Embryonic facial prominence (tissue), 1 donor: ENCODE data around the gene TSPAN11.
A peak's percentile ranks its signal among the peaks of the same experiment; 100 is the strongest.
"Not testable (repeated sequence)": the region's sequence is repeated elsewhere in the genome, so short reads cannot be mapped to it uniquely, and the experiment has no call there.

Experiments
- DNase-seq: peaks from one replicate; pipeline ENCODE4 v3.0.0-alpha.2; 2016; ENCODE audit errors: extremely low spot score

The TSPAN11 gene, protein sequence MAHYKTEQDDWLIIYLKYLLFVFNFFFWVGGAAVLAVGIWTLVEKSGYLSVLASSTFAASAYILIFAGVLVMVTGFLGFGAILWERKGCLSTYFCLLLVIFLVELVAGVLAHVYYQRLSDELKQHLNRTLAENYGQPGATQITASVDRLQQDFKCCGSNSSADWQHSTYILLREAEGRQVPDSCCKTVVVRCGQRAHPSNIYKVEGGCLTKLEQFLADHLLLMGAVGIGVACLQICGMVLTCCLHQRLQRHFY

GRCh38 chr12:30926243-30927221 is at the start of gene TSPAN11:
Gene TSPAN11, plus strand, starts transcription at chr12:30926748. Its CDS starts 27,244 bp downstream, at chr12:30953992.
- peak; percentile 42 for DNase-seq

GRCh38 chr12:30877105-30877875 is 49.3 kb upstream of the TSPAN11 start:
- DNase-seq = no peak

DNA sequence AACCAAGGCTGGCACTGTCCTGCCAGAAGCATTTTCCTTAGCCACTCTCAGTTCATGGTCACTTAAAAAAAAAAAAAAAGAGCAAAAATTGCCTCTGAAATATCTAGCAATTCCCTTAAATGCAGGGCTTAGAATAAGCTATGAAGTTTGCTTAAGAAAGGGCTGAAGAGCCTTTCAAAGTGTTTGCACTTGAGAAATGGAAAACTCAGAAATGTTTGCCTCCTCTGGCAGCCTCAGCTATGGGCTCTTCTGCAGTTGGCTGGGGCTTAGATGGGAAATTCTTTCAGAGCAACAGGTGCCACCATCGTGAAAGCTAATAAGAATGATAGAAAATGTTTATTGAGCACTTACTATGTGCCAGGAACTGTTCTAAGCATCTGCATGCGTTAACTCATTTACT is 48.5 kb upstream of the TSPAN11 start:
- DNase-seq = no peak

- no peak for DNase-seq
Measured at GRCh38 chr12:30880061-30880460, 46.5 kb upstream of the TSPAN11 start.

DNA sequence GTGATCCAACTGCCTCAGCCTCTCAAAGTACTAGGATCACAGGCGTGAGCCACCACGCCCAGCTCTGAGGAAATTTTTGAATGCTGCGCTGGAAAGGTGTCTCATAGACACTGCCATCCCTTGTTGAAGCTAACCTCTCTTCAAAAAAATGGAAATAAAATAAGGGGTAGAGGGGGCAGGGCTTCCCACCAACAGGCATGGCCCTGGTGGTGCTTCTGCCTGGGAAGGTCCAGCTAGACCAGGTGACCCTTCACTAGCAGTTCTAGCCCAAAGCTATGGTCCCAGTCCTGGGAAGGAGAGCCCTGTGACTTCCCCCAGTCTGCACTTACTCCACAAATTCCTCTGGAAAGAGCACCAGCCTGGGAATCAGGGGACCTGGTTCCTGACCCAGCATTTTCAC is 45.7 kb upstream of the TSPAN11 start:
- DNase-seq = no peak

- DNase-seq = no peak
Measured at GRCh38 chr12:30882706-30883105, 43.8 kb upstream of the TSPAN11 start.

DNA sequence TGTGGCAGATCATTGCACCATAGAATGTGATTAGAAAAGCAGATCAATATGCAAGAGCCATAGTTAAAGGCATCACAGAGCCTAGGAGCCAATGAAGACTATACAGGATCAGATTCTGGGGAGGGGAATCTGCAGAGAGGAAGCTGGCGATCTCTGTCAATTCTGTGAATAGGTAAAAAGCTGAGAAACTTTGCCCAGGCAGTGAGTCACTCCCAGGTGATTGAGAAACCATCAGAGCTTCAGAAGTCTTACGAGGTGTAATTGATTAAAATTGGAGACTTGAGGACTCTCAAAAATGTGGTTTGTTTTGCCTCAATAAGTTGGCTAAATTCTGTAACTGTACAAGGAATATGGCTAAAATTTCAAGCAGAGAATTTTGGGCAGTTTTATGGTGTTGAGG is 41.7 kb upstream of the TSPAN11 start:
- DNase-seq = no peak

DNA sequence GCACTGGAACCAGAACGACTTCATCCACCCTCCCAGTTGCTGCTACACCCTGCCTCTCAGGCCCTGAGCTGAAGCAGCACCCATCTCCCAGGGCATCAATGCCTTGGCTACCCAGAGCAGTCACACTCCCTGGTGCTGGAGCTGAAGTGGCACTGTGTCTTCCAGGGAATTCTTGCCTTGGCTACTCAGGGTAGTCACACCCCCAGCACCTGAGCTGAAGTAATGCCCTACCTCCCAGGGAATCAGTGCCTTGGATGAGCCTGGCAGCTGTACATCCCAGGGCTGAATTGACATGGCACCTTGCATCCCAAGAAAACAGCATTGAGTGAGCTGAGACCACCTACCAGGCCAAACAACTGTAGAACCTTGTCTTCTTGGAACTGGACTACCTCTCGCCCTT is 41.2 kb upstream of the TSPAN11 start:
- no peak for DNase-seq

- DNase-seq = no peak
Measured at GRCh38 chr12:30887226-30887625, 39.3 kb upstream of the TSPAN11 start.

GRCh38 chr12:30888241-30888640 is 38.3 kb upstream of the TSPAN11 start:
- no peak for DNase-seq

- not testable (repeated sequence) for DNase-seq
Measured at GRCh38 chr12:30894531-30894930, 32.0 kb upstream of the TSPAN11 start.

- DNase-seq = no peak
Measured at GRCh38 chr12:30896461-30896860, 30.1 kb upstream of the TSPAN11 start.

DNA sequence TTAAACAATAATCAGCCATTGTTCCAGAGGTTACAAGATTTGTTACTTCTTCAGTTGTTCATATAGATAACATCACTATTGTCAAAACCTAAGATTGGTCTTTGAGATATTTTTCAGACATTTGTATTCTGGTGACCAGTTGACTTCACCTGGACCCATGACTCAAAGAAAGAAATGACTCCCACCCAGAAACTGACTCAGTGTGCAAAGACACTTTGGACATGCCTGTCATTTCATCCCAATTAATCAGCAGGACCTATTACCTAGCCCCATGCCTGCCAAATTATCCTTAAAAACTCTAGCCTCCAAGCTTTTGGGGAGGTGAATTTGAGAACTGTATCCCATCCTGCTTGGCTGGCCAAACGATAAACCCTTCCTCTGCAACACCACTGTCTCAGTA is 27.7 kb upstream of the TSPAN11 start:
- no peak for DNase-seq

DNA sequence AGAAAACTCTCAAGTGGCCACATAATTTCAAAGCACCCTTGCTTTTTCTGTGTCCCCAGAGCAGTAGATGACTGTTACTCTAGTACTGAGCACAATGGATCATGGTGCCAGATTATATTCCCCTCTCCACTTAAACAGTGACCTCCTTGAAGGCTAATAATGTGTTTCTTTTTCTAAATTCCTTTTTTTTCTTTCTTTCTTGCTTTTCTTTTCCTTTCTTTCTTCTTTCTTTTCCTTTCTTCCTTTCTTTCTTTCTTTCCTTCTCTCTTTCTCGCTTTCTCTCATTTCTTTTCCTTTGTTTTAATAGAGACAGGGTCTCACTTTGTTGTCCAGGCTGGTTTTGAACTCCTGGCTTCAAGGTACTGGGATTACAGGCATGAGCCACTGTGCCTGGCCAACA is 26.2 kb upstream of the TSPAN11 start:
- DNase-seq = no peak

DNA sequence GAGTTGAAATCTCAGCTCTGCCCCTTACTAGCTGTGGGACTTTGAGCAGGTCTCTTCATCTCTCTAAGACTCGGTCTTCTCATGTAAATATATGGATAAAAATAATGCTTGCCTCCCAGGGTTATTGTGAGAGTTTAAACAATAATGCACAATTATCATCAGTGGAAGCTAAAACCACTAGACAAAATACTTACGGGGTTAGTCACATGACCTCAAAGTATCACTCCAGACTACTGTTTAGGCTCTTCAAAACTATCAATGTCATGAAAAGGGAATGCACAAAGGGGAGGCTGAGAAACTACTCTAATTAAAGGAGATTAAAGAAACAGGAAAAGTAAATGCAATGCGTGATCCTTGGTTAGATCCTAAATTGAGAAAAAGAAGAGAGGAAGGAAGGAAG is 24.5 kb upstream of the TSPAN11 start:
- no peak for DNase-seq

- no peak for DNase-seq
Measured at GRCh38 chr12:30902596-30902995, 24.0 kb upstream of the TSPAN11 start.

DNA sequence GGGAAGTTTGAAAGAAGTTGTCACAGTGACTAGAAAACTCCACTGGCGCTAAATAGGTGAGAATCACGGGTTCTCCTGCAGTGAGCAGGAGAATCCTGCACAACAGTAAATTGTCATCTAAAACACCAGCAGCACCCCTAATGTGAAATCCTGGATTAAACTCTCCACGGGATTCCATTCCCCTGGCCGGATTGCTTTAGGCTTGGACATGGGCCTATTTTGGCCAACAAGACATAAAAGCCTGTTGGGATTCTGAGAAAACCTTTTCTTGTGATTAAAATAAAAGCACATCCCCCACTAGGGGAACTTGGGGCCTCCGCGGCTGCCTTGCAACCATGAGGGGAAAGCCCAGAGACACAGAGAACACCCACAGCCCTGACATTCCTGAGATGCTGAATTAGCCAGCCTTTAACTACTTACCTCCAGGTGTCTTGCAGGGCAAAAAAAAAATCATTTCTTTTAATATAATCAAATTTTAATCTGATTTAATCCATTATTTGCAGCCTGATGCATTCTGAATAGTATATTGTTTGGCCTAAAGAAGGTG is 21.0 kb upstream of the TSPAN11 start:
- DNase-seq = no peak

DNA sequence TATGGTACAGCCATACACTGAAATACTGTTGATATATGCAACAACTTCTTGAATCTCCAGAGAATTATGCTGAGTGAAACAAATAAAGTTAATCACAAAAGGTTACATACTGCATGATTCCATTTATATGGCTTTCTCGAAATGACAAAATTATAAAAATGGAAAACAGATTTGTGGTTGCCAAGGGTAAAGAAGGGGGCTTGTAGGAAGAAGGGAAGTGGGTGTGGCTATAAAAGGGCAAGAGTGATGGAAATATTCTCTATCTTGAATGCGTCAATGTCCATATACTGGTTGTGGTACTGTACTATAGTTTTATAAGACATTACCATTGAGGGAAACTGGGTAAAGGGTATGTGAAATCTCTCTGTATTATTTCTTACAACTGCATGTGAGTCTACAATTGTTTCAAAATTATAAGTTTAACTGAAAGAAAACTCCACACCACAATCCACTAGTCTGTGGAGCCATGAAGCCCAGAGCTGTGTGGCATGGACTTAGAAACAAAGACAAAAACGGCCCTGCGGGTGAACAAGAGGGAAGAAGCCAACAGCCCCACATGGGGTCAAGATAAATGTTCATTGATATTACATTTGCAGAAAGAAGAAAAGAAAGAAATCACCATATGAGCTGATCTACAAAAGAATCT is 18.3 kb upstream of the TSPAN11 start:
- peak; percentile 59 for DNase-seq

GRCh38 chr12:30908722-30909348 is 17.7 kb upstream of the TSPAN11 start:
- peak; percentile 89 for DNase-seq

DNA sequence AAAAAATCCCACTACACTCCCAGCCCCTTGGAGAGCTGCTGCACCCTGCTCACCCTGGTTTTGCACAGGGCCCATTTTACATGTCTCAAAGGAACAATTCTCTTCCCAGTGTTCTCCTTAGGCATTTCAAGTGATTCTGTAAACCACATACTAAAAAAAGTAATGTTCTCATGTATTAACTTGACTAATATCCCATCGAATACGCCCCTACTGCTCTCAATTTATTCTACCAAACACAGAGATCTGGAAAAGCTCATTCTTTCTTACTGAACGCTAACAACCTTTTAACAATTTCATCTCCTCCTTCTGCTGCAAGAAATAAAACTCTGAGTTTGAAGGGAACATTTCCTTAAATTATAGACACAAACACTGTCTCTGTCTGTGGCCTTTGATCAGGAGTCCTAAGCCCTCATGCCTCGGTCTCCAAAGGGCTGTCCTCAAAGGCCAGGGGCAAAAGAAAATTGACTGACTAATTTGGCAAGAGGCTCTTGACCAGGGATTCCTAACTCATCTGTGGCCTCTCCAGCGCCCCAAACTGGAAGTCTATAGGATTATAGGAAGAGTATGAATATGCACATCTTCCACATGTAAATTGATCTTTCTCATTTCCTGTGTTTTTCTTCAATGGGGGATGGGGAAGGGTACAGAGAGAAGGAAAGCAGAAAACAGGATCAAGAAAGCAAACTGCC is 17.1 kb upstream of the TSPAN11 start:
- DNase-seq = peak; percentile 64

- no peak for DNase-seq
Measured at GRCh38 chr12:30910038-30910350, 16.6 kb upstream of the TSPAN11 start.
